ENCODE data around the gene BICRA.

DNA sequence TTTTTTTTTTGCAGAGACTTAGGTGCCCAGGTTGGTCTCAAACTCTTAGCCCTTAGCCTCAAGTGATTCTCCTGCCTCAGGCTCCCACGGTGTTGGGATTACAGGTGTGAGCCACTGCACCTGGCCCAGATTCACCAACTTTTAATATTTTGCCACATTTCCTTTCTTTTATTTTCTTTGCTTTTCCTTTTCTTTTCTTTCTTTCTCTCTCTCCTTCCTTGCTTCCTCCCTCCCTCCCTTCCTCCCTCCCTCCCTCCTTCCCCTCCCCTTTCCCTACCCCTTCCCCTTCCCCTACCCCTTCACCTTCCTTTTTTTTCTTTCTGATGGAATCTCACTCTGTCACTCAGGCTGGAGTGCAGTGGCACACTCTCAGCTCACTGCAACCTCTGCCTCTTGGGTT lies 35.3 kb downstream of the BICRA start:
- no peak for TF ChIP-seq CTCF (IDR thresholded peaks at IDR 0.05; ENCODE audit: low read length)
- TF ChIP-seq EZH2 (IDR thresholded peaks at IDR 0.05; ENCODE audit: borderline replicate concordance, low read length), result no peak
